Neutrophil (primary cell): ENCODE measurements around the gene OPN4.

ENCODE experiments used
- H3K27ac ChIP-seq: fragments of 200-600 bp; sonication (generic); 2 replicates; pipeline ENCODE4 v1.5.1; 2016; ENCODE audit warnings: mild to moderate bottlenecking, moderate library complexity
- H3K27me3 ChIP-seq: fragments of 200-600 bp; sonication (generic); 2 replicates; pipeline ENCODE4 v1.6.0; 2016; ENCODE audit warnings: mild to moderate bottlenecking
- H3K36me3 ChIP-seq: fragments of 200-600 bp; sonication (generic); 2 replicates; pipeline ENCODE4 v1.5.1; 2017
- H3K4me1 ChIP-seq, 2 experiments: fragments of 200-600 bp in 1 of 2; sonication (generic) in 1 of 2; 1 replicate in 1 of 2; 2 replicates in 1 of 2; pipeline versions ENCODE4 v1.5.1 to v1.6.1; 2013 to 2016; ENCODE audit warnings: low read depth in 1 of 2, low read length in 1 of 2, mild to moderate bottlenecking in 1 of 2, moderate library complexity in 1 of 2; ENCODE audit not compliant: control insufficient read depth in 1 of 2, insufficient read depth in 1 of 2
- H3K4me3 ChIP-seq, 2 experiments: fragments of 200-600 bp in 1 of 2; sonication (generic) in 1 of 2; 1 replicate in 1 of 2; 2 replicates in 1 of 2; pipeline ENCODE4 v1.5.1; 2013 to 2016; ENCODE audit warnings: low read depth in 1 of 2, low read length in 1 of 2, mild to moderate bottlenecking in 1 of 2, moderate library complexity in 1 of 2
- H3K9me3 ChIP-seq: fragments of 200-600 bp; sonication (generic); 2 replicates; pipeline ENCODE4 v1.5.1; 2016
- CTCF ChIP-seq: fragments of 200-600 bp; sonication (generic); IDR thresholded peaks from 2 replicates; pipeline ENCODE4 v1.5.1; 2016; ENCODE audit warnings: antibody characterized with exemption

OPN4 gene

GRCh38 chr10:86647773-86648703 is 6.3 kb upstream of the OPN4 start:
- TF ChIP-seq CTCF = no peak

GRCh38 chr10:86648704-86649427 is 5.5 kb upstream of the OPN4 start:
- Histone ChIP-seq H3K4me3 (no peak overlapping the region), H3K36me3 (no peaks in the 10 kb centered on the region), H3K27me3 (no peaks in the 10 kb centered on the region), H3K4me1 (no peaks in the 10 kb centered on the region), H3K27ac (no peak overlapping the region), H3K9me3 (no peaks in the 10 kb centered on the region)
- TF ChIP-seq CTCF = no peak

More at GRCh38 chr10:86647773-86648703, 6.3 kb upstream of the OPN4 start:
- H3K4me3 ChIP-seq = no peak overlapping the region
- H3K9me3 ChIP-seq = no peaks in the 10 kb centered on the region
- no peaks in the 10 kb centered on the region for H3K27me3 ChIP-seq
- H3K27ac ChIP-seq = no peak overlapping the region
- no peaks in the 10 kb centered on the region for H3K36me3 ChIP-seq
- no peaks in the 10 kb centered on the region for H3K4me1 ChIP-seq

- H3K9me3 ChIP-seq = no peaks in the 10 kb centered on the region
- no peaks in the 10 kb centered on the region for H3K4me1 ChIP-seq
- TF ChIP-seq CTCF = no peak
- H3K4me3 ChIP-seq = no peak overlapping the region
- no peak overlapping the region for H3K27ac ChIP-seq
- H3K27me3 ChIP-seq = no peaks in the 10 kb centered on the region
- no peaks in the 10 kb centered on the region for H3K36me3 ChIP-seq
Observed at GRCh38 chr10:86649471-86650150, 4.7 kb upstream of the OPN4 start.

- no peak overlapping the region for H3K27ac ChIP-seq
- no peaks in the 10 kb centered on the region for H3K4me1 ChIP-seq
- H3K36me3 ChIP-seq = no peaks in the 10 kb centered on the region
- TF ChIP-seq CTCF = no peak
- no peaks in the 10 kb centered on the region for H3K9me3 ChIP-seq
- H3K4me3 ChIP-seq = no peak overlapping the region
- no peaks in the 10 kb centered on the region for H3K27me3 ChIP-seq
Observed at GRCh38 chr10:86650151-86650550, 4.2 kb upstream of the OPN4 start.

GRCh38 chr10:86651021-86651471 is 3.3 kb upstream of the OPN4 start:
- no peak overlapping the region for H3K27ac ChIP-seq
- H3K27me3 ChIP-seq = no peaks in the 10 kb centered on the region
- H3K4me1 ChIP-seq = no peaks in the 10 kb centered on the region
- H3K36me3 ChIP-seq = no peaks in the 10 kb centered on the region
- H3K4me3 ChIP-seq = no peak overlapping the region
- H3K9me3 ChIP-seq = no peaks in the 10 kb centered on the region
- no peak for TF ChIP-seq CTCF
